Activated CD4-positive, alpha-beta T cell treated with anti-CD3 and anti-CD28 coated beads for 36 hours (primary cell): ENCODE data around the gene ATF4. TPM values are rescaled to one million over a fixed set of nuclear protein-coding genes. Genes with fewer than 3 reads are reported as not detected.
A peak's percentile ranks its signal among the peaks of the same experiment; 100 is the strongest.

ENCODE experiments used
- ATAC-seq: fragments of 200-7000 bp; cut with Tn5 transposase; one replicate; pipeline ENCODE4 v1.10.0; 2021; ENCODE audit warnings: mild to moderate bottlenecking, moderate library complexity
- CTCF ChIA-PET: fragments of 350-600 bp; sonication (Branson Sonifier 250); formaldehyde crosslinking; loops from one replicate; lab custom pipeline; 2021; ENCODE audit warnings: antibody characterized with exemption; lab: Charles Lee
- POLR2A ChIA-PET: fragments of 350-600 bp; sonication (Branson Sonifier 250); formaldehyde crosslinking; loops from one replicate; lab custom pipeline; 2021; ENCODE audit warnings: antibody characterized with exemption, inconsistent platforms; lab: Charles Lee
- DNase-seq: peaks from one replicate; pipeline ENCODE4 v3.0.0-alpha.2; 2020
- H3K27ac Mint-ChIP-seq: one replicate; pipeline ENCODE4 v1.8.0; 2021; ENCODE audit warnings: mixed read lengths
- H3K27me3 Mint-ChIP-seq: one replicate; pipeline ENCODE4 v1.8.0; 2021; ENCODE audit warnings: mixed read lengths
- H3K36me3 Mint-ChIP-seq: one replicate; pipeline ENCODE4 v1.8.0; 2021; ENCODE audit warnings: low read depth, mixed read lengths
- H3K4me1 Mint-ChIP-seq: one replicate; pipeline ENCODE4 v1.8.0; 2021; ENCODE audit warnings: mixed read lengths
- H3K4me3 Mint-ChIP-seq: one replicate; pipeline ENCODE4 v1.8.0; 2021; ENCODE audit warnings: mild to moderate bottlenecking, moderate library complexity, mixed read lengths
- H3K9me3 Mint-ChIP-seq: one replicate; pipeline ENCODE4 v1.8.0; 2021; ENCODE audit warnings: low read depth, mixed read lengths
- intact Hi-C, 2 experiments: fragments of 100-400 bp; cut with DNase I in 1 of 2; cut with micrococcal nuclease in 1 of 2; formaldehyde crosslinking; loops; one replicate each; pipeline versions ENCODE4 v1.14.2 to v1.15.1; 2022 to 2024; cut with DNase I, micrococcal nuclease
- total RNA-seq, 2 experiments: library from RNA; stranded (reverse); gene quantifications; one replicate each; pipeline ENCODE4 v1.2.3, GENCODE V29; 2021

Gene ATF4
- total RNA-seq, 2 experiments from 2014 or later: 580 to 680 TPM

DNA sequence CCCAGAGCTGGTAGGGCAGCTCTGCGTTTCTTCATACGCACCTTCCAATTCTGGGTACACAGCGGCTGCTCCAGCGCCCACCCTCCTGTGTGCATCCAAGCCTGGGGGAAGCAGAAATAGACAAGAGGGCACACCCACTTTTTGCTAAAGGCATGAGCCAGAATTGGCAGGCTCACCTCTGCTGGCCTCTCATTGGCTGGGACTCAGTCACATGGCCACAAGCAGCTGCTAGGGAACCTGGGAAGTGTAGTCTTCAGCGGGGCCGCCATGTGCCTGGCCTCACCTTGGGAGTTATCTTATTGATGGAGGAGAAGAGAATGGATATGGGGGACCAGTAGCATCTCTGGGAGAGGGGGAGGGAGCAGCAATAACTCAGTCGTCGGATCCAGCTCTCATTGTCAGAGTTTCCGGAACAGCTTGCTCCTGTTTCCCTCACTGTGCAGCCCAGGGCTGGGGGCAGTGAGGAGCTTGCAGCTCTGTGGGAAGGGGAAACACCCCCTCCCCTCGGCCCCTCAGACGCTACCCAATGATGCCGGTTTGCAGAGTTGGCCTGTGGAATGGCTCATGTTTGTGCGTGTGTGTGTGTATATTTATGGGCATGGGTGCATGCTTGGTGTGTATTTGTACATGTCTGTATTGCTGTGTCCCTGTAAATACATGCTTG is 30.1 kb upstream of the ATF4 start:
- Mint-ChIP-seq H3K36me3 (no peaks in the 10 kb centered on the region), H3K9me3 (no peaks in the 10 kb centered on the region), H3K27me3 (no peaks in the 10 kb centered on the region), H3K4me1 (peaks cover 7% of the 10 kb centered on the region), H3K4me3 (no peak overlapping the region), H3K27ac (no peak overlapping the region)
- intact Hi-C loops: loop anchor here (1.0 to 5.0 kb wide), 5 partner anchors 12 to 857 kb away; partner anchors contain the start of genes MIEF1 (in 2 of the 2), ADSL (in 1 of the 2) and ATF4 (in 1 of the 2)
- CTCF ChIA-PET: interaction anchor here (0.6 to 6.1 kb wide), 7 partner anchors 11 to 1544 kb away, joined by 3 to 100 read pairs (median 3); partner anchors contain the start of gene MIEF1
- ATAC-seq (peak; percentile 100), DNase-seq (peak; percentile 89)
- POLR2A ChIA-PET: interaction anchor here (1.0 to 1.5 kb wide), 2 partner anchors 11 to 30 kb away, joined by 3 to 7 read pairs; partner anchors contain the start of genes ATF4 and MIEF1

DNA sequence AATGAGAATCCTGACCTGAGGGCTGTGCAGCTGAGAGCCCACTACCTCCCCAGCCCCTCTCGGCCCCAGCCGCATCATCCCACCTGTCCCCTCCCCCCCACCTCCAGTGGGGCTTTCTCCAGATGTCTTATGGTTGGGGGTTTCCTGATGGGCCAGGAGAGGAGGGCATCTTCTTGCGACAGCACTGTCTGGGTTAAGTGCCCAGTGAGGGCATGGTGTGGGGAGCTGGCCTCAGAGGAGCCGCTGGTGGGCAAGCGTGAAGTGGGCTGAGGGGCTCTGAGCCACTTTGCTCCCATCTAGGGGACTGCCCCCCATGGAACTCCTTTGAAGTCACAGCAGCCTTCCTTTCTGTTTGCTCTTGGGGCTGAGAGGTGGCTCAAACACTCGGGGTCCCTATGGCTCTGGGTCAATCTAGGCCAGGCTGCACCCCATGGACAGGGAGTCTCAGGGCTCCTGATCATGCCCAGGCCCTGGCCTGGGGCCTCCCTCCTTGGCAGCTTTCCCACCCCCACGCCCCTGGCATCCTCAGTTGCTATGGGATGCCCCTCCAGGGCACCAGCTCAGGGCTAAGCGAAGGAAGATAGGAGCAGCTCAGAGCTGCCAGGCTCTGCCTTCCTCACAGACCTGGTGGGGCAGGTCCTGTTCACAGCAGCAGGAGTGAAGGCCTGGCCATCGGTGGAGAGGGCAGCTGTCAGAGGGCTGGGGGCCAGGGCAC is 29.2 kb upstream of the ATF4 start:
- Mint-ChIP-seq H3K27ac (no peak overlapping the region), H3K27me3 (no peaks in the 10 kb centered on the region), H3K9me3 (no peaks in the 10 kb centered on the region), H3K4me3 (no peak overlapping the region), H3K4me1 (peaks cover 7% of the 10 kb centered on the region), H3K36me3 (no peaks in the 10 kb centered on the region)
- no peak for DNase-seq
- CTCF ChIA-PET: interaction anchor here (1.4 to 6.1 kb wide), 5 partner anchors 11 to 39 kb away, joined by 3 to 100 read pairs (median 5); partner anchors contain the start of gene MIEF1
- no peak for ATAC-seq
- intact Hi-C loops: loop anchor here (1.0 to 5.0 kb wide), 5 partner anchors 11 to 856 kb away; partner anchors contain the start of genes MIEF1 (in 2 of the 2), ADSL (in 1 of the 2) and ATF4 (in 1 of the 2)
- POLR2A ChIA-PET: interaction anchor here (0.6 to 1.5 kb wide), 3 partner anchors 11 to 1294 kb away, joined by 3 to 7 read pairs (median 4); partner anchors contain the start of genes ATF4 and MIEF1

DNA sequence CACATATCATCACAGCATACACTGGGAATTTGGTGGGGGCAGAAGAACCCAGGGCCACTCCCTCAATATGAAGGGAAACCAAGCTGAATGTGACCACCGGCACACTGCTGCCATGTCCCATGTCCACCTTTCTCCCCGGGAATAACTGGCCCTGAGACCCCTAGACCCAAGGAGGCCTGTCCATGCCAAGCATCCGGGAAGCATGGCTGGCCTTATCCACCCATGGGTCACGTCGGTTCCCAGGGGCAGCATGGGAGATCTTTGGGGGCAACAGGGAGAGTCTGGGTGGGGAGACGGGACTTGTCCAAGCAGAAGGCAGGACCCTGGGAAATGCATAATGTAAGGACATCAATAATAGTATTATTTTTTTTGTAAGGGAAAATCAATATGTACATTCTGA is 28.7 kb upstream of the ATF4 start:
- ChIA-PET POLR2A (interaction anchor here (0.6 to 0.9 kb wide), 2 partner anchors 31 to 1294 kb away, joined by 3 to 4 read pairs; no protein-coding TSS in a partner anchor), CTCF (interaction anchor here (0.6 to 6.1 kb wide), 4 partner anchors 10 to 436 kb away, joined by 3 to 100 read pairs (median 4); partner anchors contain the start of gene MIEF1)
- Mint-ChIP-seq H3K9me3 (no peaks in the 10 kb centered on the region), H3K4me1 (peaks cover 11% of the 10 kb centered on the region), H3K4me3 (no peak overlapping the region), H3K27ac (no peak overlapping the region), H3K36me3 (no peaks in the 10 kb centered on the region), H3K27me3 (no peaks in the 10 kb centered on the region)
- intact Hi-C loops: loop anchor here (5.0 kb wide), 3 partner anchors 54 to 856 kb away; partner anchors contain the start of gene ADSL (in 1 of the 2)
- DNase-seq: no peak
- no peak for ATAC-seq

- H3K27ac Mint-ChIP-seq: no peak overlapping the region
- H3K36me3 Mint-ChIP-seq: no peaks in the 10 kb centered on the region
- intact Hi-C loops: loop anchor here (5.0 kb wide), 3 partner anchors 55 to 855 kb away; partner anchors contain the start of gene ADSL (in 1 of the 2)
- ATAC-seq: no peak
- no peaks in the 10 kb centered on the region for H3K27me3 Mint-ChIP-seq
- ChIA-PET CTCF (interaction anchor here (0.6 to 6.1 kb wide), 4 partner anchors 10 to 436 kb away, joined by 3 to 100 read pairs (median 4); partner anchors contain the start of gene MIEF1), POLR2A (interaction anchor here (0.9 kb wide), 1 partner anchor 30 kb away, joined by 3 read pairs; no protein-coding TSS in a partner anchor)
- H3K4me1 Mint-ChIP-seq: peaks cover 12% of the 10 kb centered on the region
- no peak overlapping the region for H3K4me3 Mint-ChIP-seq
- no peak for DNase-seq
- H3K9me3 Mint-ChIP-seq: no peaks in the 10 kb centered on the region
Measured at GRCh38 chr22:39492186-39492585, 28.2 kb upstream of the ATF4 start.

DNA sequence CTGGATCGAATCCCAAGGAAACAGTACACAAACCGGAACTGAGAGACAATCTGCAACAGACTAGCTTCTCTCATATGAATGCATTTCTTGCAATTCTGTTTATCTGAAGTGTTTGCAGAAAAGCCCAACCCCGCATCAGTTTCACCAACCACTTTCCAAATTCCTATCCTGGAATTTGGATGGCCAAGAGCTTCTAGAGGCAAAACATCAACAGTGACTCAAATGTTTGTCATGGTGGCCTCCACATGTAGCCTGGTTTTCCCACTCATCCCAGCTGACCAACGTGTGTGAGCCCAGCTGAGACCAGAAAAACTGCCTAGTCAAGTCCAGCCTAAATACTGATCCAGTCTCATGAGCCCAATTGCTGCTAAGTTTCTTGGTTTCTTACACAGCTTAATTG is 26.6 kb upstream of the ATF4 start:
- no peaks in the 10 kb centered on the region for H3K36me3 Mint-ChIP-seq
- DNase-seq: no peak
- intact Hi-C loops: loop anchor here (1.0 to 5.0 kb wide), 4 partner anchors 36 to 854 kb away; partner anchors contain the start of gene ADSL (in 1 of the 2)
- no peaks in the 10 kb centered on the region for H3K27me3 Mint-ChIP-seq
- CTCF ChIA-PET: interaction anchor here (0.6 to 6.1 kb wide), 19 partner anchors 9 to 546 kb away, joined by 3 to 100 read pairs (median 4); partner anchors contain the start of genes MIEF1 and TAB1
- H3K9me3 Mint-ChIP-seq: no peaks in the 10 kb centered on the region
- H3K4me3 Mint-ChIP-seq: no peak overlapping the region
- no peak for ATAC-seq
- POLR2A ChIA-PET: interaction anchor here (1.3 to 1.4 kb wide), 2 partner anchors 35 to 551 kb away, joined by 4 to 7 read pairs; no protein-coding TSS in a partner anchor
- no peak overlapping the region for H3K27ac Mint-ChIP-seq
- peaks cover 17% of the 10 kb centered on the region for H3K4me1 Mint-ChIP-seq

DNA sequence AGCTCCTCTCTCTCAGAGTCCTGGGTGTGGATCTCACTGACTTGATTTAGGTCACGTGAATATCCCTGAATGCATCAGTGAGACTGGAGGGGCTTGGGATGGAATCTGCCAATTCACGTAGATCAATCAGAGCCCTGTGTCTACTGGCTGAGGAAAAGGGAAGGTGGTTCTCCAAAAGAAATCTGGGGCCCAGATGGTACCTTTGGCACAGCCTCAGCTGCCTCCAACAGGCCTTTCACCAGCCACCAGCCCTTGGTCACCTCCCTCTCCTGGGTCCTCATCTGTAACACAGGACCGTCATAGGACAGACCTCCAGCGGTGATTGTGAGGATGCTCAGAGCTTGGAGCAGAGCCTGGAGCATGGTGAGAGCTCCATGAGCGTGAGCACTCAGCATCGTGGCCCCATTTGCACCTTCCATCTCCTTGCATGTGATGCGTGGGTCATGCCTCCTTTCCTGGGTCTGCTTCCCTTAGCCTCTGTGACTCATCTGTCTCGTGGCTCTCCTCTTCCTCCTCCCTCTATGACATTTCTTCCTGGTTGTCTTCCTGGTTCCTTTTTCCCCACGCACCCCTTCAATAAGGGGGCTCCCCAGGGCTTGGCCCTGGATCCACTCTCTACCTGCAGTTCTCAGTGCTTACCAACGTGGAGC is 25.8 kb upstream of the ATF4 start:
- Mint-ChIP-seq H3K27me3 (no peaks in the 10 kb centered on the region), H3K27ac (no peak overlapping the region), H3K9me3 (no peaks in the 10 kb centered on the region), H3K4me1 (peaks cover 17% of the 10 kb centered on the region), H3K36me3 (no peaks in the 10 kb centered on the region), H3K4me3 (no peak overlapping the region)
- intact Hi-C loops: loop anchor here (5.0 kb wide), 3 partner anchors 57 to 853 kb away; partner anchors contain the start of gene ADSL (in 1 of the 2)
- ChIA-PET POLR2A (interaction anchor here (1.3 to 1.4 kb wide), 2 partner anchors 34 to 550 kb away, joined by 4 to 7 read pairs; no protein-coding TSS in a partner anchor), CTCF (interaction anchor here (0.5 to 6.1 kb wide), 15 partner anchors 8 to 824 kb away, joined by 3 to 100 read pairs (median 4); partner anchors contain the start of gene MIEF1)
- ATAC-seq (no peak), DNase-seq (no peak)

- POLR2A ChIA-PET: interaction anchor here (0.7 to 1.0 kb wide), 2 partner anchors 24 to 176 kb away, joined by 3 to 6 read pairs; partner anchors contain the start of gene ATF4
- Mint-ChIP-seq H3K9me3 (no peaks in the 10 kb centered on the region), H3K4me3 (no peak overlapping the region), H3K27ac (no peak overlapping the region), H3K4me1 (peaks cover 13% of the 10 kb centered on the region), H3K27me3 (no peaks in the 10 kb centered on the region), H3K36me3 (no peaks in the 10 kb centered on the region)
- intact Hi-C loops: loop anchor here in 1 of 2 experiments (1.0 kb wide), 1 partner anchor 540 kb away; no protein-coding TSS in a partner anchor
- DNase-seq (peak; percentile 85), ATAC-seq (peak; percentile 89)
- CTCF ChIA-PET: interaction anchor here (0.5 to 3.2 kb wide), 29 partner anchors 9 to 1157 kb away, joined by 3 to 50 read pairs (median 4); partner anchors contain the start of genes RPS19BP1 and TAB1
Measured at GRCh38 chr22:39496131-39496838, 24.1 kb upstream of the ATF4 start.

GRCh38 chr22:39497429-39497828 is 22.9 kb upstream of the ATF4 start:
- ChIA-PET POLR2A (interaction anchor here (1.2 kb wide), 1 partner anchor 27 kb away, joined by 5 read pairs; no protein-coding TSS in a partner anchor), CTCF (interaction anchor here (0.6 to 3.2 kb wide), 8 partner anchors 15 to 876 kb away, joined by 4 to 50 read pairs (median 8); partner anchors contain the start of gene RPS19BP1)
- Mint-ChIP-seq H3K4me1 (peaks cover 17% of the 10 kb centered on the region), H3K36me3 (peaks cover 2% of the 10 kb centered on the region), H3K27ac (no peak overlapping the region), H3K9me3 (no peaks in the 10 kb centered on the region), H3K27me3 (no peaks in the 10 kb centered on the region), H3K4me3 (no peak overlapping the region)
- intact Hi-C loops: no loop called here
- DNase-seq (no peak), ATAC-seq (no peak)

- intact Hi-C loops: no loop called here
- no peaks in the 10 kb centered on the region for H3K9me3 Mint-ChIP-seq
- peaks cover 5% of the 10 kb centered on the region for H3K36me3 Mint-ChIP-seq
- DNase-seq (no peak), ATAC-seq (no peak)
- H3K27ac Mint-ChIP-seq: no peak overlapping the region
- POLR2A ChIA-PET: interaction anchor here (0.9 to 1.2 kb wide), 2 partner anchors 22 to 26 kb away, joined by 3 to 5 read pairs; partner anchors contain the start of gene ATF4
- no peaks in the 10 kb centered on the region for H3K27me3 Mint-ChIP-seq
- CTCF ChIA-PET: interaction anchor here (1.0 to 3.2 kb wide), 4 partner anchors 16 to 178 kb away, joined by 3 to 50 read pairs (median 6); partner anchors contain the start of genes ATF4, RPL3 and RPS19BP1
- peaks cover 17% of the 10 kb centered on the region for H3K4me1 Mint-ChIP-seq
- no peak overlapping the region for H3K4me3 Mint-ChIP-seq
Measured at GRCh38 chr22:39498368-39498767, 22.0 kb upstream of the ATF4 start.
